ENCODE results near the gene NSF.

DNA sequence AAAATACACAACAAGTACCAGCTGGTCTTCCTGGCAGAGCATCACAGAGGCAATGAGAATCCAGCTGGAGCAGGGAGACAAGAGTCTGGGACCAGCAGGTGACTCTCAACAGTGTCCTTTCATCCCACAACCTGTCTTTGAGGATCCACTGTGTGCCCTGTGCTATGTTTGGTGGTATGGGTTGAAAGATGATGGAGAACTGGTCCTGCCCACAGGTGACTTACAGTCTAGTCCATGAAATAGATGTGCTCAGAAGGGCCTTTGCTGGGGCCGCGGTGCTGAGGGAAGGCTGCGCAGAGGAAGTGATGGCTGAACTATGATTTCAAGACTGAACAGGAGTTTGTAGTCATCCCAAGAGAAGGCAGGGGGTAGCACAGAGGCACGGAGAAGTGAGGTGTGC, 210.1 kb downstream of the NSF start:
- TF ChIP-seq CTCF (IDR thresholded peaks at IDR 0.05) (no peak), ZFX (IDR thresholded peaks at IDR 0.05; ENCODE audit: borderline replicate concordance) (no peak)
